Tibial nerve (tissue), 4 donors: Measurements from ENCODE around the gene AK9. TPM values are rescaled to one million over a fixed set of nuclear protein-coding genes. Genes with fewer than 3 reads are reported as not detected.

Experiments
- DNase-seq, 2 donors: peaks; one replicate each; pipeline ENCODE4 v3.0.0-alpha.2; 2019; ENCODE audit warnings: low spot score in 2 of 2
- H3K27ac ChIP-seq, 4 donors: fragments of 200-600 bp; sonication (generic) in 3 of 4; one replicate each; pipeline ENCODE4 v1.5.1; 2017 to 2019; ENCODE audit warnings: mild to moderate bottlenecking in 1 of 4
- H3K27me3 ChIP-seq, 2 donors: fragments of 200-600 bp; sonication (generic) in 1 of 2; one replicate each; pipeline versions ENCODE4 v1.5.1 to v1.6.0; 2017 to 2019
- H3K36me3 ChIP-seq, 3 donors: fragments of 200-600 bp; sonication (generic); one replicate each; pipeline ENCODE4 v1.5.1; 2018 to 2019
- H3K4me1 ChIP-seq, 4 donors: fragments of 200-600 bp; sonication (generic) in 3 of 4; one replicate each; pipeline ENCODE4 v1.5.1; 2017 to 2019
- H3K4me3 ChIP-seq, 4 donors: fragments of 200-600 bp; sonication (generic) in 3 of 4; one replicate each; pipeline ENCODE4 v1.5.1; 2017 to 2019; ENCODE audit warnings: mild to moderate bottlenecking in 1 of 4, moderate library complexity in 1 of 4
- H3K9me3 ChIP-seq, 4 donors: fragments of 200-600 bp; sonication (generic) in 3 of 4; one replicate each; pipeline ENCODE4 v1.5.1; 2017 to 2019
- EP300 ChIP-seq, 2 donors: sonication (generic); formaldehyde crosslinking; IDR thresholded peaks; one replicate each; pipeline ENCODE4 v1.6.1; 2017; ENCODE audit warnings: antibody characterized with exemption in 2 of 2, mild to moderate bottlenecking in 1 of 2
- POLR2A ChIP-seq, 2 donors: fragments of 450-650 bp; IDR thresholded peaks; one replicate each; pipeline ENCODE4 v1.6.1; 2017; ENCODE audit warnings: antibody characterized with exemption in 2 of 2, mild to moderate bottlenecking in 2 of 2, moderate library complexity in 2 of 2
- WGBS, 2 donors: methylation state at CpG; one replicate each; pipeline ENCODE4 v1.1.5; 2018; 5-methylcytosine and 5-hydroxymethylcytosine counted together
- total RNA-seq, 4 donors: library from RNA; depleted of rRNA; stranded (reverse); fragments of >200 nt; gene quantifications; one replicate each; pipeline ENCODE4 v1.1.0, GENCODE V29; 2016
- TF ChIP-seq, protein P1 (sequence below), 5 experiments: fragments of 200-600 bp in 3 of 5; fragments of 450-650 bp in 2 of 5; sonication (generic) in 3 of 5; IDR thresholded peaks; one replicate each; pipeline ENCODE4 v1.5.1; 2016 to 2019; ENCODE audit warnings: antibody characterized with exemption in 5 of 5, mild to moderate bottlenecking in 3 of 5, moderate library complexity in 2 of 5

Gene AK9
- total RNA-seq, 4 donors from 2014 or later = 8.1 to 19.8 (median 14.1) TPM

DNA sequence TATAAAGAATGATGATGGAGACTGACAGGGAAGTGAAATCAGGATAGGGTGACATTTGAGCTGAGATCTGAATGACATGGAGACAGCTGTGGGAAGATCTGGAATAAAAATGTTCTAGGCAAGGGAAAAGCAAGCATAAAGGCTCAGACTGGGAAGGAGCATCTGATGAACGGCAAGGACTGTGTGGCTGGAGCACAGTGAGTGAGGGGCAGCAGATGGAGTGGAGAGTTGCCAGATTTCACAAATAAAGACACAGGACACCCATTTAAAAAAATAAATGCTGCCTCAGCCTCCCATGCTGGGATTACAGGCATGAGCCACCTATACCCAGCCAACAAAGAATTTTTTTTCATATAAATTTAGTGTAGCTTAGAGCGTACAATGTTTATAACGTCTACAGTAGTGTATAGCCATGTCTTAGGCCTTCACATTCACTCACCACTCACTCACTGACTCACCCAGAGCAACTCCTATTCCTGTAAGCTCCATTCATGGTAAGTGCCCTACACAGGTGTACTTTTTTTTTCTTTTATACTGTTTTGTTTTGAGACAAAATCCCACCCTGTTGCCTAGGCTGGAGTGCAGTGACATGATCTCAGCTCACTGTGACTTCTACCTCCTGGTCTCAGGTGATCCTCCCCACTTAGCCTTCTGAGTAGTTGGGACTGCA is 205.6 kb downstream of the AK9 start:
- H3K4me3 ChIP-seq = no peak overlapping the region
- no peak overlapping the region for H3K27ac ChIP-seq
- DNase-seq = no peak
- peaks cover under 1 to 30% (median 23%) of the 10 kb centered on the region in 4 donors for H3K4me1 ChIP-seq
- H3K27me3 ChIP-seq = no peaks in the 10 kb centered on the region
- TF ChIP-seq, protein P1, sequence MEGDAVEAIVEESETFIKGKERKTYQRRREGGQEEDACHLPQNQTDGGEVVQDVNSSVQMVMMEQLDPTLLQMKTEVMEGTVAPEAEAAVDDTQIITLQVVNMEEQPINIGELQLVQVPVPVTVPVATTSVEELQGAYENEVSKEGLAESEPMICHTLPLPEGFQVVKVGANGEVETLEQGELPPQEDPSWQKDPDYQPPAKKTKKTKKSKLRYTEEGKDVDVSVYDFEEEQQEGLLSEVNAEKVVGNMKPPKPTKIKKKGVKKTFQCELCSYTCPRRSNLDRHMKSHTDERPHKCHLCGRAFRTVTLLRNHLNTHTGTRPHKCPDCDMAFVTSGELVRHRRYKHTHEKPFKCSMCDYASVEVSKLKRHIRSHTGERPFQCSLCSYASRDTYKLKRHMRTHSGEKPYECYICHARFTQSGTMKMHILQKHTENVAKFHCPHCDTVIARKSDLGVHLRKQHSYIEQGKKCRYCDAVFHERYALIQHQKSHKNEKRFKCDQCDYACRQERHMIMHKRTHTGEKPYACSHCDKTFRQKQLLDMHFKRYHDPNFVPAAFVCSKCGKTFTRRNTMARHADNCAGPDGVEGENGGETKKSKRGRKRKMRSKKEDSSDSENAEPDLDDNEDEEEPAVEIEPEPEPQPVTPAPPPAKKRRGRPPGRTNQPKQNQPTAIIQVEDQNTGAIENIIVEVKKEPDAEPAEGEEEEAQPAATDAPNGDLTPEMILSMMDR (IDR thresholded peaks at IDR 0.05) = no peak
- no peak for TF ChIP-seq EP300 (IDR thresholded peaks at IDR 0.05)
- no peak for TF ChIP-seq POLR2A (IDR thresholded peaks at IDR 0.05)
- 70 to 71% methylated on average over 3 of the region's 3 CpGs for WGBS, 2 donors
- H3K9me3 ChIP-seq = no peaks in the 10 kb centered on the region
- peaks cover 0 to 15% (median 0%) of the 10 kb centered on the region in 3 donors for H3K36me3 ChIP-seq

DNA sequence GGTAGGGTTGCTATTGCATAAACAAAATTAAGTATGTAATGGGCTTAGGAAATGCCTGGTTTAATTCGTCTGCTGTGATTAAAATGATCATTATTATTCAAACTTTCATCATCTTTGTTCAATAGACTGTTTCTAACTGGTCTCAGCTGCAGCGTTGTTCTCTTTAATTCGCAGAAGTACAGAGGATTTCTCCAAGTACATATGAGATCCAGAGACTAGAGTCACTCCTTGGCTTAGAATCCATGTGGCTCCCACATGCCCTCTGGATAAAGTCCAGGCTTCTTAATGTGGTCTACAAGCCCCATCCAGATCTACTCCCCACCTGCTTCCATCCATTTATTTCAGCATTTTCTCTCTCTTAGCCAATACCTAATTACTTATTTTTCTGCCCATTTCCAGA is 206.9 kb downstream of the AK9 start:
- no peak for TF ChIP-seq POLR2A (IDR thresholded peaks at IDR 0.05)
- Histone ChIP-seq H3K9me3 (no peaks in the 10 kb centered on the region), H3K27me3 (no peaks in the 10 kb centered on the region), H3K27ac (peak overlapping the region in 3 of 4 donors; percentile 62 to 96 (median 82)), H3K4me3 (peak overlapping the region in 2 of 4 donors; percentile 80 to 100), H3K36me3 (peaks cover 0 to 17% (median 0%) of the 10 kb centered on the region in 3 donors), H3K4me1 (peaks cover 3 to 42% (median 29%) of the 10 kb centered on the region in 4 donors)
- 22 to 25% methylated on average over 3 of the region's 3 CpGs for WGBS, 2 donors
- DNase-seq = no peak

DNA sequence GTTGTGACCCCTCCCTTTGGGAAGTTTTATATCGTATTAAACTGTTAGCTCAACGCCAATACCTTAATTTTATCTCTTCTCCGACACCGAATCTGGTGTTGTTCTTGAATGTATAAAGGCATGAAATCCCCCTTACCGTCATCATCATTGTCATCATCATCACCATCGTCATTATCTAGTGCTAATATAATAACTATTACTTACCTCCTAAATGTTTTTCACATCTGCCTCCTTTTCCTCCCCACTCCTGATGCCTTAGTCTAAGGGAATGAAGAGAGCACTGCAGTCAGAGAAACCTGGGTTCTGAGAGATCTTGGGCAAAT is 207.3 kb downstream of the AK9 start:
- WGBS, 2 donors = 1 to 2% methylated on average over 6 of the region's 6 CpGs
- Histone ChIP-seq H3K9me3 (no peaks in the 10 kb centered on the region), H3K36me3 (peaks cover 0 to 17% (median 0%) of the 10 kb centered on the region in 3 donors), H3K4me1 (peaks cover 3 to 47% (median 31%) of the 10 kb centered on the region in 4 donors), H3K4me3 (peak overlapping the region in 3 of 4 donors; percentile 34 to 100 (median 80)), H3K27ac (peak overlapping the region in 3 of 4 donors; percentile 62 to 96 (median 82)), H3K27me3 (no peaks in the 10 kb centered on the region)
- DNase-seq = no peak
- no peak for TF ChIP-seq EP300 (IDR thresholded peaks at IDR 0.05)
- TF ChIP-seq, protein P1 (IDR thresholded peaks at IDR 0.05) = no peak
- no peak for TF ChIP-seq POLR2A (IDR thresholded peaks at IDR 0.05)

DNA sequence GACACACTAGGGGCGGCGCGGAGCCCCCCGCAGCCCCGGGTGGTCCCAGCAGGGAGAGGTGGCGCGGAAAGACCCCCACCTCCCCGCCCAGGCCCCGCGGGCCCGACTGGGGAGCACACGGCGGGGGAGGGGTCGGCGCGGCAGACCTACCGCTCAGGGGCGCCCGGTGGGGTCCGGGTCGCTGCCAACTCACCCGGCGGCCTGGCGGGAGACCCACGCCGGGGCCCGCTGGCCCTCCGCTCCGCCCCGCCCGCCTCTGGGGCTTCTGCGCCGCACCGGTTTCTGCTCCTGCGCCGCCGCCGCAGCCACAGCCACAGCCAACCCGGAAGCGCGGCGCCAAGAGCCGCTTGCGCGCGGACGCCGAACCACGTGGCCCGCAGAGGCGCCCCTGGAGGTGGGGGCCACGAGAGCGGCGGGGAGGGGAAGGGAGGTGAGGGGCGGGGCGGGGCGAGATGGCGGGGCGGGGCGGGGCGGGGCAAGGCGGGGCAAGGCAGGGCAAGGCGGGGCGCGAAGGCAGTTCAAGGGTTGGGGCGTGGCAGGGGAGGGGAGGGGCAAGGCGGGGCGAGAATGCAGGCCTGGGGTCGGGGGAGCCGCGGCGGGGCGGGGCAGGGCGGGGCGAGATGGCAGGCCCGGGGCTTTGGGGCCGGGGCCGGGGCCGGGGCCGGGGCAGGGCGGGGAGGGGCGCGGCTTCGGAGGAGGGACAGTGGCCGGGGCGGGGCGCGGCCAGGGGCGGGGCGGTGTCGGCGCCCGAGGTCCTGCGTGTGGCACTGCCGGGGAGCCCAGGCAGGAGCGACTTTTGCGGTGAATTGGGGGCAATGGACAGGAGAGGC is 207.9 kb downstream of the AK9 start, which contains the start of gene ZBTB24:
Gene ZBTB24 (minus strand): TSS at position 315 of the 830 bp plus-strand sequence. CDS start 1,193 bp downstream, outside the sequence.
- H3K4me1 ChIP-seq = peaks cover 3 to 52% (median 34%) of the 10 kb centered on the region in 4 donors
- H3K4me3 ChIP-seq = peak within 1 kb of the TSS; percentile 80 to 100 (median 88)
- H3K27me3 ChIP-seq = no peaks in the 10 kb centered on the region
- peak; percentile 78 to 81 for DNase-seq
- 0% methylated on average over 12 to 16 of the region's 97 CpGs for WGBS, 2 donors
- no peaks in the 10 kb centered on the region for H3K9me3 ChIP-seq
- peak within 1 kb of the TSS; percentile 80 to 96 (median 90) for H3K27ac ChIP-seq
- peak in 1 of 2 donors; percentile 75 for TF ChIP-seq EP300 (IDR thresholded peaks at IDR 0.05)
- TF ChIP-seq POLR2A (IDR thresholded peaks at IDR 0.05) = peak; percentile 50 to 71
- TF ChIP-seq, protein P1 (IDR thresholded peaks at IDR 0.05) = peak in 2 of 5 experiments; percentile 9 to 15
- H3K36me3 ChIP-seq = peaks cover 0 to 17% (median 0%) of the 10 kb centered on the region in 3 donors

DNA sequence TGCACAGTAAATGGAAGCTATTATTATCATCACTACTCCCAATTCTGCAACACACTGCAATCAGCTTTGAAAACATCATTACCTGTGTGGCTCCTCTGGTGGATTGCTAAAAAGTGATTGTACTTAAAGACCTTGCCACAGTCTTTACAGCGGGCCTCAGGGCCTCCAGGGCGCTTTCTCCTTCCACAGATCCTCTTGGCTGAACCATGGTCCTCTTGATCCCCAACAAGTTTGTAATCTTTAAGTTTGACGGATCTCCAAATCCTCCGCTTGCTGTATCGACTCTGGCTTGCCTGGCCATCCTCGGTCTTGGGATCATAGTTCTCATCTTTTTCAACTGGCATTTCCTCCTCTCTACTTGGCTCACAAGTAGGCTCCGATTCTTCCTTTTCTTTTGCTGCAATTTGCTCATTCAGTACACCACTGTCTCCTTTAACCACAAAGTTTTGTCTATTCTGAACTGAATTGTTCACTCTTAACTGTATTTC is 210.0 kb downstream of the AK9 start:
- no peak for DNase-seq
- Histone ChIP-seq H3K27me3 (no peaks in the 10 kb centered on the region), H3K27ac (no peak overlapping the region), H3K4me1 (peaks cover 3 to 73% (median 38%) of the 10 kb centered on the region in 4 donors), H3K9me3 (no peaks in the 10 kb centered on the region), H3K36me3 (peaks cover 0 to 36% (median 0%) of the 10 kb centered on the region in 3 donors), H3K4me3 (no peak overlapping the region)
- 94 to 96% methylated on average over 7 of the region's 7 CpGs for WGBS, 2 donors
- no peak for TF ChIP-seq POLR2A (IDR thresholded peaks at IDR 0.05)
- TF ChIP-seq, protein P1 (IDR thresholded peaks at IDR 0.05) = no peak
- TF ChIP-seq EP300 (IDR thresholded peaks at IDR 0.05) = no peak
